CD4-positive, alpha-beta memory T cell (primary cell): ENCODE measurements around the gene C11orf54. TPM values are rescaled to one million over a fixed set of nuclear protein-coding genes. Genes with fewer than 3 reads are reported as not detected.

ENCODE experiments used
- CTCF ChIA-PET: fragments of 350-600 bp; sonication (Branson Sonifier 250); formaldehyde crosslinking; loops from one replicate; lab custom pipeline; 2021; ENCODE audit warnings: inconsistent platforms; ENCODE audit not compliant: partially characterized antibody; lab: Charles Lee
- POLR2A ChIA-PET: fragments of 350-600 bp; sonication (Branson Sonifier 250); formaldehyde crosslinking; loops from one replicate; lab custom pipeline; 2021; ENCODE audit not compliant: partially characterized antibody; lab: Charles Lee
- DNase-seq, 5 donors: peaks; one replicate each; pipeline versions ENCODE4 v3.0.0 to v3.0.0-alpha.2; 2020 to 2022; ENCODE audit warnings: mixed read lengths in 1 of 5
- H3K27ac ChIP-seq: one replicate; pipeline ENCODE4 v1.7.0; 2013; ENCODE audit warnings: low read depth, low read length
- H3K27me3 ChIP-seq: 2 replicates; pipeline ENCODE4 v1.7.0; 2013; ENCODE audit warnings: mild to moderate bottlenecking, low read length, moderate library complexity; ENCODE audit not compliant: insufficient read depth
- H3K36me3 ChIP-seq: 2 replicates; pipeline ENCODE4 v1.7.0; 2013; ENCODE audit warnings: mild to moderate bottlenecking, low read length, moderate library complexity; ENCODE audit not compliant: insufficient read depth
- H3K4me1 ChIP-seq: 2 replicates; pipeline ENCODE4 v1.7.0; 2013; ENCODE audit warnings: mild to moderate bottlenecking, low read length, moderate library complexity; ENCODE audit not compliant: insufficient read depth
- H3K4me3 ChIP-seq, 2 donors: one replicate each; pipeline ENCODE4 v1.7.0; 2013; ENCODE audit warnings: low read length in 2 of 2, mild to moderate bottlenecking in 1 of 2
- H3K9me3 ChIP-seq, 2 donors: one replicate each; pipeline ENCODE4 v1.7.0; 2013; ENCODE audit warnings: low read length in 2 of 2, control low read depth in 1 of 2; ENCODE audit not compliant: control insufficient read depth in 1 of 2
- H3K27ac Mint-ChIP-seq, 7 donors: one replicate each; pipeline ENCODE4 v1.8.0; 2020 to 2021; ENCODE audit warnings: mixed read lengths in 7 of 7, mild to moderate bottlenecking in 6 of 7, inconsistent platforms in 3 of 7, moderate library complexity in 3 of 7
- H3K27me3 Mint-ChIP-seq, 2 donors: one replicate each; pipeline ENCODE4 v1.8.0; 2020 to 2021; ENCODE audit warnings: mixed read lengths in 2 of 2
- H3K36me3 Mint-ChIP-seq, 2 donors: one replicate each; pipeline ENCODE4 v1.8.0; 2020 to 2021; ENCODE audit warnings: mixed read lengths in 2 of 2, inconsistent platforms in 1 of 2, mild to moderate bottlenecking in 1 of 2
- H3K4me1 Mint-ChIP-seq, 4 donors: one replicate each; pipeline ENCODE4 v1.8.0; 2020 to 2021; ENCODE audit warnings: mixed read lengths in 4 of 4, mild to moderate bottlenecking in 1 of 4
- H3K4me3 Mint-ChIP-seq, 8 donors: one replicate each; pipeline ENCODE4 v1.8.0; 2020 to 2021; ENCODE audit warnings: mixed read lengths in 8 of 8, mild to moderate bottlenecking in 7 of 8, moderate library complexity in 6 of 8, inconsistent platforms in 3 of 8
- H3K9me3 Mint-ChIP-seq, 8 donors: one replicate each; pipeline ENCODE4 v1.8.0; 2020 to 2021; ENCODE audit warnings: mixed read lengths in 8 of 8, mild to moderate bottlenecking in 5 of 8, inconsistent platforms in 3 of 8, moderate library complexity in 1 of 8
- intact Hi-C: fragments of 100-400 bp; cut with micrococcal nuclease; formaldehyde crosslinking; loops from one replicate; pipeline ENCODE4 v1.15.1; 2023
- polyA plus RNA-seq, 2 donors: library from polyadenylated mRNA; unstranded; fragments of 300-500 nt; fragmentation: Illumina TruSeq; gene quantifications; one replicate each; pipeline ENCODE4 v1.2.3, GENCODE V29; 2021
- total RNA-seq, 2 experiments: library from RNA; stranded (reverse); gene quantifications; one replicate each; pipeline ENCODE4 v1.2.3, GENCODE V29; 2021

C11orf54 gene
- total and polyA plus RNA-seq, 4 experiments from 2014 or later, result 13.0 to 36.4 (median 24.3) TPM

- H3K27ac ChIP-seq, result no peak overlapping the region
- H3K9me3 ChIP-seq, result peaks cover 0 to 11% of the 10 kb centered on the region in 2 donors
- Mint-ChIP-seq H3K36me3 (peaks cover 83 to 90% of the 10 kb centered on the region in 2 donors), H3K9me3 (peaks cover 6 to 29% (median 26%) of the 10 kb centered on the region in 8 donors), H3K27me3 (no peaks in the 10 kb centered on the region), H3K4me3 (no peak overlapping the region), H3K4me1 (peaks cover 7 to 16% (median 14%) of the 10 kb centered on the region in 4 donors), H3K27ac (peak overlapping the region in 4 of 7 donors; percentile 19 to 53 (median 48))
- no peaks in the 10 kb centered on the region for H3K27me3 ChIP-seq
- ChIA-PET CTCF (interaction anchor here (0.9 kb wide), 1 partner anchor 71 kb away, joined by 3 read pairs; the partner anchor contains the start of gene MED17), POLR2A (no interaction called here)
- intact Hi-C loops, result no loop called here
- H3K36me3 ChIP-seq, result peaks cover 15% of the 10 kb centered on the region
- H3K4me3 ChIP-seq, result no peak overlapping the region
- DNase-seq, result no peak
- H3K4me1 ChIP-seq, result peaks cover 7% of the 10 kb centered on the region
These were observed 28.8 kb upstream of the C11orf54 start for GRCh38 chr11:93712678-93713077.

DNA sequence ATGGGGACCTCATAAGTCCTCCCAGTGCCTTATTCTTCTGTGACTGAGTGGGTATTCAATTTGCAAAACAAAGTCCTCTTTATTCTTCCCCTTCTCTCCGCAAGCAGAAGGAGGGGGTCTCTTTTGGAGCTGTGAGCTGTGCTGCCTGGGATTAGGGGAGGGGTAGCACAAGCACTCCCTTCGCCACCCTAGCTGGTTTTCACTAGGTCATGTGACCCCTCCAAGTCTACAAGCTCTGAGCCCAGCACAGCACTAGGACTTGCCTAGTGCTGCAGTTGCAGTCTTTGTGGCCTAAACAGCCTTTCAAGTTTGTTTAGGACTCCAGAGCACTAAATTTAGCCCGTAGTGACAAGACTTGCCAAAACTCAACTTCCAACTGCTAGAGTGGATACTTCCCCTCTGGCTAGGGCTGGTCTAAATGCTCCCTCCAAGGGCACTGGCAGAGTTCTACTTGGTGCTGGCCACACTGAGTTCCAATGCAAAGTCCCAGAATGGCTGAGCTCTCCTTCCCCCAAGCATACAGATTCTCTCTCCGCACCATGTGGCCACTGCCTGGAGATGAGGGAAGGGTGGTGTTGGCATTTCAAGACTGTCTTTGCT lies 25.6 kb upstream of the C11orf54 start:
- POLR2A ChIA-PET, result interaction anchor here (5.2 kb wide), 1 partner anchor 24 kb away, joined by 41 read pairs; the partner anchor contains the start of genes C11orf54 and TAF1D
- Histone ChIP-seq H3K27me3 (no peaks in the 10 kb centered on the region), H3K4me3 (no peak overlapping the region), H3K9me3 (no peaks in the 10 kb centered on the region), H3K36me3 (peaks cover 7% of the 10 kb centered on the region), H3K27ac (no peak overlapping the region), H3K4me1 (peaks cover 21% of the 10 kb centered on the region)
- peaks cover 15 to 27% (median 22%) of the 10 kb centered on the region in 4 donors for H3K4me1 Mint-ChIP-seq
- intact Hi-C loops, result no loop called here
- no peak overlapping the region for H3K4me3 Mint-ChIP-seq
- no peak for DNase-seq
- H3K36me3 Mint-ChIP-seq, result peaks cover 59 to 65% of the 10 kb centered on the region in 2 donors
- peaks cover 2 to 9% (median 5%) of the 10 kb centered on the region in 8 donors for H3K9me3 Mint-ChIP-seq
- CTCF ChIA-PET, result interaction anchor here (0.9 kb wide), 1 partner anchor 9 kb away, joined by 4 read pairs; no protein-coding TSS in a partner anchor
- H3K27me3 Mint-ChIP-seq, result no peaks in the 10 kb centered on the region
- peak overlapping the region in 1 of 7 donors; percentile 74 for H3K27ac Mint-ChIP-seq

- Mint-ChIP-seq H3K9me3 (peaks cover 0 to 4% (median 0%) of the 10 kb centered on the region in 8 donors), H3K4me1 (peaks cover 15 to 28% (median 23%) of the 10 kb centered on the region in 4 donors), H3K27ac (peak overlapping the region in 6 of 7 donors; percentile 14 to 90 (median 40)), H3K27me3 (no peaks in the 10 kb centered on the region), H3K4me3 (peak overlapping the region in 2 of 8 donors; percentile 3 to 64), H3K36me3 (peaks cover 58 to 64% of the 10 kb centered on the region in 2 donors)
- Histone ChIP-seq H3K4me1 (peaks cover 21% of the 10 kb centered on the region), H3K27ac (no peak overlapping the region), H3K27me3 (no peaks in the 10 kb centered on the region), H3K4me3 (no peak overlapping the region), H3K36me3 (peaks cover 15% of the 10 kb centered on the region), H3K9me3 (no peaks in the 10 kb centered on the region)
- intact Hi-C loops, result no loop called here
- POLR2A ChIA-PET, result interaction anchor here (1.5 to 5.2 kb wide), 3 partner anchors 22 to 66 kb away, joined by 3 to 41 read pairs (median 4); partner anchors contain the start of genes C11orf54, MED17 and TAF1D
- DNase-seq, result no peak
- CTCF ChIA-PET, result interaction anchor here (0.6 to 1.9 kb wide), 3 partner anchors 24 to 67 kb away, joined by 3 to 5 read pairs (median 3); partner anchors contain the start of genes C11orf54, MED17 and TAF1D
These were observed 24.0 kb upstream of the C11orf54 start for GRCh38 chr11:93717501-93717900.

- intact Hi-C loops, result no loop called here
- Histone ChIP-seq H3K9me3 (no peaks in the 10 kb centered on the region), H3K27me3 (no peaks in the 10 kb centered on the region), H3K4me3 (no peak overlapping the region), H3K36me3 (peaks cover 15% of the 10 kb centered on the region), H3K4me1 (peaks cover 21% of the 10 kb centered on the region), H3K27ac (peak overlapping the region; percentile 3)
- ChIA-PET POLR2A (interaction anchor here (0.7 to 5.2 kb wide), 4 partner anchors 21 to 66 kb away, joined by 3 to 41 read pairs (median 4); partner anchors contain the start of genes C11orf54, CEP295, MED17 and TAF1D), CTCF (interaction anchor here (0.7 to 1.9 kb wide), 2 partner anchors 23 to 66 kb away, joined by 3 to 5 read pairs; partner anchors contain the start of genes C11orf54, MED17 and TAF1D)
- peak in 3 of 5 donors; percentile 6 to 20 (median 13) for DNase-seq
- peak overlapping the region in 6 of 8 donors; percentile 39 to 73 (median 58) for H3K4me3 Mint-ChIP-seq
- H3K27ac Mint-ChIP-seq, result peak overlapping the region; percentile 22 to 90 (median 77)
- peaks cover 15 to 28% (median 20%) of the 10 kb centered on the region in 4 donors for H3K4me1 Mint-ChIP-seq
- H3K36me3 Mint-ChIP-seq, result peaks cover 52 to 61% of the 10 kb centered on the region in 2 donors
- H3K9me3 Mint-ChIP-seq, result peaks cover 0 to 3% (median 0%) of the 10 kb centered on the region in 8 donors
- H3K27me3 Mint-ChIP-seq, result no peaks in the 10 kb centered on the region
These were observed 23.4 kb upstream of the C11orf54 start for GRCh38 chr11:93718057-93718563.

DNA sequence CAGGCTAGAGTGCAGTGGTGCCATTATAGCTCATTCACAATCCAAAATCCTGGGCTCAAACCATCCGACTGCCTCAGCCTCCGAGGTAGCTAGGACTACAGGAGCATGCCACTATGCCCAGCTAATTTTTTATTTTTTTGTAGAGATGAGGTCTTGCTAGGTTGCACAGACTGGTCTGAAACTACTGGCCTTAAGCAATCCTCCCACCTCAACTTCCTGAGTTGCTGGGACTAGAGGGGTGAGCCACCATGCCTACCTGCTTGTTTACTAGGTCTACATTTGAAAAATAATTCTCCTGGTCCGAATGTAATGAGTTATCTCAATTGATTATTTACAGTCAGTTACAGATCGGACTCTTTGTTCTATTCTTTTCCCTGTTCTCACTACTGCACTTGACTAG lies 22.2 kb upstream of the C11orf54 start:
- POLR2A ChIA-PET, result interaction anchor here (5.2 kb wide), 1 partner anchor 20 kb away, joined by 41 read pairs; the partner anchor contains the start of genes C11orf54 and TAF1D

GRCh38 chr11:93720522-93720921 lies 20.9 kb upstream of the C11orf54 start:
- Mint-ChIP-seq H3K27ac (peak overlapping the region in 2 of 7 donors; percentile 13 to 17), H3K27me3 (no peaks in the 10 kb centered on the region), H3K4me3 (no peak overlapping the region), H3K4me1 (peaks cover 12 to 28% (median 16%) of the 10 kb centered on the region in 4 donors), H3K36me3 (peaks cover 44 to 46% of the 10 kb centered on the region in 2 donors), H3K9me3 (peaks cover 0 to 3% (median 0%) of the 10 kb centered on the region in 8 donors)
- ChIA-PET POLR2A (interaction anchor here (5.2 kb wide), 1 partner anchor 19 kb away, joined by 41 read pairs; the partner anchor contains the start of genes C11orf54 and TAF1D), CTCF (no interaction called here)
- intact Hi-C loops, result no loop called here
- Histone ChIP-seq H3K27me3 (no peaks in the 10 kb centered on the region), H3K36me3 (peaks cover 12% of the 10 kb centered on the region), H3K9me3 (no peaks in the 10 kb centered on the region), H3K27ac (no peak overlapping the region), H3K4me3 (no peak overlapping the region), H3K4me1 (peaks cover 21% of the 10 kb centered on the region)
- no peak for DNase-seq

More for the DNA sequence above, 22.2 kb upstream of the C11orf54 start:
- Histone ChIP-seq H3K9me3 (no peaks in the 10 kb centered on the region), H3K36me3 (peaks cover 15% of the 10 kb centered on the region), H3K27ac (no peak overlapping the region), H3K27me3 (no peaks in the 10 kb centered on the region), H3K4me1 (peaks cover 21% of the 10 kb centered on the region), H3K4me3 (no peak overlapping the region)
- H3K36me3 Mint-ChIP-seq, result peaks cover 49 to 51% of the 10 kb centered on the region in 2 donors
- H3K27me3 Mint-ChIP-seq, result no peaks in the 10 kb centered on the region
- H3K9me3 Mint-ChIP-seq, result peaks cover 0 to 3% (median 0%) of the 10 kb centered on the region in 8 donors
- intact Hi-C loops, result no loop called here
- H3K4me1 Mint-ChIP-seq, result peaks cover 12 to 28% (median 18%) of the 10 kb centered on the region in 4 donors
- CTCF ChIA-PET, result interaction anchor here (0.8 to 1.2 kb wide), 2 partner anchors 13 to 66 kb away, joined by 3 read pairs; no protein-coding TSS in a partner anchor
- peak overlapping the region in 1 of 8 donors; percentile 10 for H3K4me3 Mint-ChIP-seq
- DNase-seq, result no peak
- H3K27ac Mint-ChIP-seq, result peak overlapping the region in 2 of 7 donors; percentile 8 to 71
